ENCODE results near the gene CDC14B.

Gene CDC14B

GRCh38 chr9:96512240-96512639 lies 107.4 kb downstream of the CDC14B start:
- TF ChIP-seq TAF1 (IDR thresholded peaks at IDR 0.05; ENCODE audit: borderline replicate concordance, insufficient read depth, low read length), result no peak
- TF ChIP-seq POLR2AphosphoS5 (IDR thresholded peaks at IDR 0.05; ENCODE audit: low read depth, low read length), result no peak
- TF ChIP-seq SIN3A (IDR thresholded peaks at IDR 0.05; ENCODE audit: borderline replicate concordance, insufficient read depth, low read length), result no peak
- TF ChIP-seq FOXP2 (optimal IDR thresholded peaks at IDR 0.05; ENCODE audit: borderline replicate concordance, extremely low read depth, extremely low read length, insufficient read depth), result no peak
- no peak for TF ChIP-seq REST (IDR thresholded peaks at IDR 0.05; ENCODE audit: insufficient read depth in 1 of 2, low read depth in 2 of 2, low read length in 2 of 2)

DNA sequence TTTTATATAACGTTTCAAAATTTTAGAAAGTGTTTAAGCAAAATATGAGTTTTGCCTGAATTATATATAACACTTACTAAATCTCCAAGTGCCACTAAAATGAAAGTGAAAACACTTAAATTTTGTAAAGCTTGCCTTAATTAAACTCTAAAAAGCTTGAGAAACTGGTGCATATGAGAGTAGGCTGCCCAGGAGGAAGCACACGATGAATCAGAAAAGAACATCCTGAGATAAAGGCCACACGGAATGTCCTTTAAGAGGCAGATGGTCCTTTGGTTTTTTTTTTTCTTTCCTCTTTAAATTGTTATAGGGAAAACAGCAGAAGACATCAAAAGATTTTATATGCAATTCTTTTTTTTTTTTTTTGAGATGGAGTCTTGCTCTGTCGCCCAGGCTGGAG lies 109.4 kb downstream of the CDC14B start:
- no peak for TF ChIP-seq FOXP2 (optimal IDR thresholded peaks at IDR 0.05; ENCODE audit: borderline replicate concordance, extremely low read depth, extremely low read length, insufficient read depth)
- no peak for TF ChIP-seq TAF1 (IDR thresholded peaks at IDR 0.05; ENCODE audit: borderline replicate concordance, insufficient read depth, low read length)
- TF ChIP-seq REST (IDR thresholded peaks at IDR 0.05; ENCODE audit: insufficient read depth in 1 of 2, low read depth in 2 of 2, low read length in 2 of 2), result no peak
- no peak for TF ChIP-seq POLR2AphosphoS5 (IDR thresholded peaks at IDR 0.05; ENCODE audit: low read depth, low read length)
- no peak for TF ChIP-seq SIN3A (IDR thresholded peaks at IDR 0.05; ENCODE audit: borderline replicate concordance, insufficient read depth, low read length)

- no peak for TF ChIP-seq SIN3A (IDR thresholded peaks at IDR 0.05; ENCODE audit: borderline replicate concordance, insufficient read depth, low read length)
- no peak for TF ChIP-seq TAF1 (IDR thresholded peaks at IDR 0.05; ENCODE audit: borderline replicate concordance, insufficient read depth, low read length)
- TF ChIP-seq FOXP2 (optimal IDR thresholded peaks at IDR 0.05; ENCODE audit: borderline replicate concordance, extremely low read depth, extremely low read length, insufficient read depth), result no peak
- no peak for TF ChIP-seq REST (IDR thresholded peaks at IDR 0.05; ENCODE audit: insufficient read depth in 1 of 2, low read depth in 2 of 2, low read length in 2 of 2)
- no peak for TF ChIP-seq POLR2AphosphoS5 (IDR thresholded peaks at IDR 0.05; ENCODE audit: low read depth, low read length)
These were observed 109.8 kb downstream of the CDC14B start for GRCh38 chr9:96509848-96510247.

DNA sequence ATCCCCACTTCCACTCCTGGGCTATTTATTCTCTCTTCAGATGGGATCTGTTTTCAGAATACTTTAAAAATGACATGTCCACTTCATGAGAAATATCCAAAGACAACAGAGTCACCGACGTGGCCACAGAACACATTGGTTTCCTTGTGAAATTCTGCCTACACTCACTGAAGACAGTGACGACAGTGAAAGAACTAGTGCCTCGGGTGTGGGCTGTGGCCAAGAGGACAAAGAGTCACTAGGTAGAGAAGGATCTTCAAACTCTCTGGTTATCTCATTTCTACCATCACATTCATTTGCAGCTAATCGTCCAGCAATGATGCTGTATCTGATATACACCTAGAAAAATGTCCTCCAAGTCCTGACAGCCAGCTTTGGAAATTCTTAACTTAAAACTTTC lies 110.6 kb downstream of the CDC14B start:
- TF ChIP-seq TAF1 (IDR thresholded peaks at IDR 0.05; ENCODE audit: borderline replicate concordance, insufficient read depth, low read length) (no peak), SIN3A (IDR thresholded peaks at IDR 0.05; ENCODE audit: borderline replicate concordance, insufficient read depth, low read length) (no peak), REST (IDR thresholded peaks at IDR 0.05; ENCODE audit: insufficient read depth in 1 of 2, low read depth in 2 of 2, low read length in 2 of 2) (no peak), FOXP2 (optimal IDR thresholded peaks at IDR 0.05; ENCODE audit: borderline replicate concordance, extremely low read depth, extremely low read length, insufficient read depth) (no peak), POLR2AphosphoS5 (IDR thresholded peaks at IDR 0.05; ENCODE audit: low read depth, low read length) (no peak)
